Measurements from ENCODE around the gene TFAP2A.

The TFAP2A gene

GRCh38 chr6:10382728-10383330 lies 32.0 kb downstream of the TFAP2A start:
- no peak for DNase-seq (ENCODE audit: low read depth)

GRCh38 chr6:10382322-10382721 lies 32.6 kb downstream of the TFAP2A start:
- DNase-seq (ENCODE audit: low read depth), result no peak

GRCh38 chr6:10381830-10382208 lies 33.1 kb downstream of the TFAP2A start:
- no peak for DNase-seq (ENCODE audit: low read depth)

GRCh38 chr6:10381133-10381829 lies 33.6 kb downstream of the TFAP2A start:
- no peak for DNase-seq (ENCODE audit: low read depth)

- peak; percentile 61 for DNase-seq (ENCODE audit: low read depth)
Observed at GRCh38 chr6:10375391-10375969, 39.4 kb downstream of the TFAP2A start.

GRCh38 chr6:10373642-10374359 lies 41.1 kb downstream of the TFAP2A start:
- peak; percentile 88 for DNase-seq (ENCODE audit: low read depth)

GRCh38 chr6:10369896-10370295 lies 45.0 kb downstream of the TFAP2A start:
- DNase-seq (ENCODE audit: low read depth), result peak; percentile 79

- no peak for DNase-seq (ENCODE audit: low read depth)
Observed at GRCh38 chr6:10368861-10369260, 46.0 kb downstream of the TFAP2A start.

- no peak for DNase-seq (ENCODE audit: low read depth)
Observed at GRCh38 chr6:10363911-10364310, 51.0 kb downstream of the TFAP2A start.

- DNase-seq (ENCODE audit: low read depth), result no peak
Observed at GRCh38 chr6:10362300-10362699, 52.6 kb downstream of the TFAP2A start.

- DNase-seq (ENCODE audit: low read depth), result no peak
Observed at GRCh38 chr6:10361428-10361827, 53.4 kb downstream of the TFAP2A start.

GRCh38 chr6:10359581-10359980 lies 55.3 kb downstream of the TFAP2A start:
- no peak for DNase-seq (ENCODE audit: low read depth)

GRCh38 chr6:10355115-10355702 lies 59.7 kb downstream of the TFAP2A start:
- peak; percentile 25 for DNase-seq (ENCODE audit: low read depth)

- no peak for DNase-seq (ENCODE audit: low read depth)
Observed at GRCh38 chr6:10351791-10352190, 63.1 kb downstream of the TFAP2A start.

GRCh38 chr6:10350720-10351119 lies 64.2 kb downstream of the TFAP2A start:
- no peak for DNase-seq (ENCODE audit: low read depth)

- DNase-seq (ENCODE audit: low read depth), result peak; percentile 86
Observed at GRCh38 chr6:10347561-10348327, 67.1 kb downstream of the TFAP2A start.

All from EH (cell line).